GM23338 (cell line): ENCODE results near the gene GUCA2B. TPM values are rescaled to one million over a fixed set of nuclear protein-coding genes. Genes with fewer than 3 reads are reported as not detected.

Experiments
- ATAC-seq: fragments of 200-7000 bp; cut with Tn5 transposase; 3 replicates; pipeline ENCODE4 v1.9.1; 2020
- DNase-seq: peaks from one replicate; pipeline ENCODE4 v3.0.0-alpha.2; 2015; ENCODE audit warnings: low spot score
- H2AFZ ChIP-seq: fragments of 200-600 bp; sonication (generic); 2 replicates; pipeline ENCODE4 v1.8.0; 2016; ENCODE audit warnings: antibody characterized with exemption, mild to moderate bottlenecking, moderate library complexity
- H3F3A ChIP-seq: fragments of 200-600 bp; sonication (generic); replicated peaks from 2 replicates; pipeline ENCODE4 v1.8.0; 2017; ENCODE audit warnings: antibody characterized with exemption, mixed run types, low read depth
- H3K27ac ChIP-seq: fragments of 200-600 bp; sonication (generic); 2 replicates; pipeline ENCODE4 v1.6.1; 2016; ENCODE audit warnings: low read depth
- H3K27me3 ChIP-seq: fragments of 200-600 bp; sonication (generic); 2 replicates; pipeline ENCODE4 v1.8.0; 2016; ENCODE audit warnings: mild to moderate bottlenecking, mixed run types, moderate library complexity; ENCODE audit not compliant: insufficient read depth
- H3K36me3 ChIP-seq: fragments of 200-600 bp; sonication (generic); 2 replicates; pipeline ENCODE4 v1.8.0; 2016; ENCODE audit warnings: mild to moderate bottlenecking; ENCODE audit not compliant: insufficient read depth
- H3K4me1 ChIP-seq: fragments of 200-600 bp; sonication (generic); 2 replicates; pipeline ENCODE4 v1.8.0; 2016; ENCODE audit warnings: mild to moderate bottlenecking, moderate library complexity; ENCODE audit not compliant: insufficient read depth
- H3K4me2 ChIP-seq: fragments of 200-600 bp; sonication (generic); 2 replicates; pipeline ENCODE4 v1.7.1; 2017; ENCODE audit warnings: mixed run types
- H3K4me3 ChIP-seq: fragments of 200-600 bp; sonication (generic); 2 replicates; pipeline ENCODE4 v1.6.1; 2016; ENCODE audit warnings: mixed run types
- H3K79me2 ChIP-seq: fragments of 200-600 bp; sonication (generic); replicated peaks from 2 replicates; pipeline ENCODE4 v1.8.0; 2017; ENCODE audit warnings: mild to moderate bottlenecking; ENCODE audit not compliant: insufficient read depth
- H3K9me2 ChIP-seq: fragments of 200-600 bp; sonication (generic); 2 replicates; pipeline ENCODE4 v1.8.0; 2017; ENCODE audit not compliant: insufficient read depth
- H4K20me1 ChIP-seq: fragments of 200-600 bp; sonication (generic); replicated peaks from 2 replicates; pipeline ENCODE4 v1.8.0; 2017; ENCODE audit warnings: mild to moderate bottlenecking; ENCODE audit not compliant: insufficient read depth
- H3K27ac Mint-ChIP-seq: 2 replicates; pipeline ENCODE4 v1.8.0; 2020; ENCODE audit warnings: inconsistent platforms, mild to moderate bottlenecking, moderate library complexity, mixed read lengths
- H3K27me3 Mint-ChIP-seq: 3 replicates; pipeline ENCODE4 v1.8.0; 2022; ENCODE audit warnings: low read depth, mild to moderate bottlenecking, moderate library complexity, mixed read lengths, inconsistent platforms; ENCODE audit not compliant: insufficient read depth, poor library complexity
- H3K36me3 Mint-ChIP-seq: 3 replicates; pipeline ENCODE4 v1.8.0; 2021; ENCODE audit warnings: low read depth, mild to moderate bottlenecking, inconsistent platforms, moderate library complexity, mixed read lengths
- H3K4me1 Mint-ChIP-seq: 3 replicates; pipeline ENCODE4 v1.8.0; 2020; ENCODE audit warnings: mild to moderate bottlenecking, inconsistent platforms, mixed read lengths
- H3K4me3 Mint-ChIP-seq: 3 replicates; pipeline ENCODE4 v1.8.0; 2021; ENCODE audit warnings: moderate library complexity, mild to moderate bottlenecking, inconsistent platforms, mixed read lengths
- H3K9me3 Mint-ChIP-seq: 3 replicates; pipeline ENCODE4 v1.8.0; 2020; ENCODE audit warnings: moderate library complexity, mild to moderate bottlenecking, inconsistent platforms, mixed read lengths
- CREB1 ChIP-seq: fragments of 250-450 bp; sonication (Bioruptor Pico); IDR thresholded peaks from 2 replicates; pipeline ENCODE4 v1.5.0; 2020; ENCODE audit warnings: low read depth, mild to moderate bottlenecking, moderate library complexity
- EZH2 ChIP-seq: fragments of 200-600 bp; sonication (generic); IDR thresholded peaks from one replicate; pipeline ENCODE4 v1.8.0; 2017; ENCODE audit warnings: antibody characterized with exemption, mild to moderate bottlenecking, low read depth; ENCODE audit not compliant: unreplicated experiment
- EZH2phosphoT487 ChIP-seq: fragments of 200-600 bp; sonication (generic); IDR thresholded peaks from one replicate; pipeline ENCODE4 v1.8.1; 2018; ENCODE audit warnings: antibody characterized with exemption; ENCODE audit not compliant: unreplicated experiment
- JUNB ChIP-seq: IDR thresholded peaks from one replicate; pipeline ENCODE4 v1.6.1; 2016; ENCODE audit warnings: antibody characterized with exemption; ENCODE audit not compliant: unreplicated experiment
- POLR2AphosphoS5 ChIP-seq: IDR thresholded peaks from 2 replicates; pipeline ENCODE4 v1.6.1; 2016; ENCODE audit warnings: antibody characterized with exemption, low read depth
- REST ChIP-seq: IDR thresholded peaks from one replicate; pipeline ENCODE4 v1.6.1; 2018; ENCODE audit warnings: antibody characterized with exemption; ENCODE audit not compliant: unreplicated experiment
- ZNF114 ChIP-seq: fragments of 250-450 bp; sonication (Bioruptor Pico); IDR thresholded peaks from 2 replicates; pipeline ENCODE4 v1.5.0; 2020; ENCODE audit warnings: mild to moderate bottlenecking, moderate library complexity
- ZNF331 ChIP-seq: fragments of 250-450 bp; sonication (Bioruptor Pico); IDR thresholded peaks from 2 replicates; pipeline ENCODE4 v1.5.0; 2020; ENCODE audit warnings: low read depth, mild to moderate bottlenecking, moderate library complexity
- ZNF462 ChIP-seq: fragments of 250-450 bp; sonication (Bioruptor Pico); IDR thresholded peaks from 2 replicates; pipeline ENCODE4 v1.5.0; 2020; ENCODE audit warnings: mild to moderate bottlenecking, moderate library complexity
- polyA plus RNA-seq: library from polyadenylated mRNA; unstranded; fragments of >200 nt; fragmentation: Nextera tagmentation; extraction: Ambion mirVana; gene quantifications from 2 replicates; pipeline ENCODE4 v1.2.1, GENCODE V29; 2016
- total RNA-seq: library from RNA; depleted of rRNA; stranded (reverse); fragments of >200 nt; shearing (Covaris generic); gene quantifications from 2 replicates; pipeline ENCODE4 v1.2.3, GENCODE V29; 2014
- TF ChIP-seq, protein P1 (sequence below), 2 experiments: fragments of 200-600 bp in 1 of 2; sonication (generic) in 1 of 2; conservative IDR thresholded peaks; 2 replicates each; pipeline versions ENCODE4 v1.5.1 to v1.6.1; 2016 to 2017; ENCODE audit warnings: antibody characterized with exemption in 2 of 2, low read depth in 2 of 2, mild to moderate bottlenecking in 2 of 2, moderate library complexity in 1 of 2
- TF ChIP-seq, protein P2 (sequence below): IDR thresholded peaks from 2 replicates; pipeline ENCODE4 v1.6.1; 2016; ENCODE audit warnings: antibody characterized with exemption

Gene GUCA2B
- total and polyA plus RNA-seq, 2 experiments from 2014 or later: not detected

GRCh38 chr1:42186152-42186551, 32.9 kb downstream of the GUCA2B start (continued):
- no peak for TF ChIP-seq EZH2phosphoT487
- TF ChIP-seq REST: no peak
- no peak for TF ChIP-seq EZH2
- no peak for TF ChIP-seq ZNF331 (CRISPR knock-in tag)
- no peak for TF ChIP-seq CREB1 (CRISPR knock-in tag)
- TF ChIP-seq, protein P1, sequence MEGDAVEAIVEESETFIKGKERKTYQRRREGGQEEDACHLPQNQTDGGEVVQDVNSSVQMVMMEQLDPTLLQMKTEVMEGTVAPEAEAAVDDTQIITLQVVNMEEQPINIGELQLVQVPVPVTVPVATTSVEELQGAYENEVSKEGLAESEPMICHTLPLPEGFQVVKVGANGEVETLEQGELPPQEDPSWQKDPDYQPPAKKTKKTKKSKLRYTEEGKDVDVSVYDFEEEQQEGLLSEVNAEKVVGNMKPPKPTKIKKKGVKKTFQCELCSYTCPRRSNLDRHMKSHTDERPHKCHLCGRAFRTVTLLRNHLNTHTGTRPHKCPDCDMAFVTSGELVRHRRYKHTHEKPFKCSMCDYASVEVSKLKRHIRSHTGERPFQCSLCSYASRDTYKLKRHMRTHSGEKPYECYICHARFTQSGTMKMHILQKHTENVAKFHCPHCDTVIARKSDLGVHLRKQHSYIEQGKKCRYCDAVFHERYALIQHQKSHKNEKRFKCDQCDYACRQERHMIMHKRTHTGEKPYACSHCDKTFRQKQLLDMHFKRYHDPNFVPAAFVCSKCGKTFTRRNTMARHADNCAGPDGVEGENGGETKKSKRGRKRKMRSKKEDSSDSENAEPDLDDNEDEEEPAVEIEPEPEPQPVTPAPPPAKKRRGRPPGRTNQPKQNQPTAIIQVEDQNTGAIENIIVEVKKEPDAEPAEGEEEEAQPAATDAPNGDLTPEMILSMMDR (conservative IDR thresholded peaks at IDR 0.05; ENCODE audit: low read depth in 2 of 2): no peak
- TF ChIP-seq ZNF114 (CRISPR knock-in tag): no peak
- TF ChIP-seq JUNB: no peak
- TF ChIP-seq POLR2AphosphoS5: no peak
- TF ChIP-seq, protein P2, sequence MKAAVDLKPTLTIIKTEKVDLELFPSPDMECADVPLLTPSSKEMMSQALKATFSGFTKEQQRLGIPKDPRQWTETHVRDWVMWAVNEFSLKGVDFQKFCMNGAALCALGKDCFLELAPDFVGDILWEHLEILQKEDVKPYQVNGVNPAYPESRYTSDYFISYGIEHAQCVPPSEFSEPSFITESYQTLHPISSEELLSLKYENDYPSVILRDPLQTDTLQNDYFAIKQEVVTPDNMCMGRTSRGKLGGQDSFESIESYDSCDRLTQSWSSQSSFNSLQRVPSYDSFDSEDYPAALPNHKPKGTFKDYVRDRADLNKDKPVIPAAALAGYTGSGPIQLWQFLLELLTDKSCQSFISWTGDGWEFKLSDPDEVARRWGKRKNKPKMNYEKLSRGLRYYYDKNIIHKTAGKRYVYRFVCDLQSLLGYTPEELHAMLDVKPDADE: no peak

GRCh38 chr1:42189931-42190853, 37.0 kb downstream of the GUCA2B start:
- Mint-ChIP-seq H3K36me3 (peaks cover 27% of the 10 kb centered on the region), H3K4me1 (no peaks in the 10 kb centered on the region), H3K9me3 (no peaks in the 10 kb centered on the region), H3K4me3 (no peak overlapping the region), H3K27ac (no peak overlapping the region), H3K27me3 (peaks cover 4% of the 10 kb centered on the region)
- no peak overlapping the region for H3K27ac ChIP-seq
- no peak for ATAC-seq
- 0 out of 2 replicates have a peak, but pooled peaks cover 3% of the 10 kb centered on the region for H3K79me2 ChIP-seq
- no peak overlapping the region for H3K4me2 ChIP-seq
- H2AFZ ChIP-seq: no peak overlapping the region
- H3F3A ChIP-seq: no peaks in the 10 kb centered on the region
- no peaks in the 10 kb centered on the region for H3K9me2 ChIP-seq
- DNase-seq: no peak
- H3K36me3 ChIP-seq: peaks cover 16% of the 10 kb centered on the region; the same call in 1 of the 2 replicates
- H3K4me3 ChIP-seq: no peak overlapping the region
- H4K20me1 ChIP-seq: no peaks in the 10 kb centered on the region
- H3K4me1 ChIP-seq: no peaks in the 10 kb centered on the region
- H3K27me3 ChIP-seq: no peaks in the 10 kb centered on the region
- TF ChIP-seq ZNF462 (CRISPR knock-in tag): no peak
